NCI-H2171 treated with DMSO at 0.1 percent for 48 hours (cell line): ENCODE results near the gene APLP2.
"Not testable (repeated sequence)": the region's sequence is repeated elsewhere in the genome, so short reads cannot be mapped to it uniquely, and the experiment has no call there.

Experiments used
- DNase-seq: peaks from one replicate; lab custom pipeline; 2025; lab: John Stamatoyannopoulos, UW

APLP2 gene

DNA sequence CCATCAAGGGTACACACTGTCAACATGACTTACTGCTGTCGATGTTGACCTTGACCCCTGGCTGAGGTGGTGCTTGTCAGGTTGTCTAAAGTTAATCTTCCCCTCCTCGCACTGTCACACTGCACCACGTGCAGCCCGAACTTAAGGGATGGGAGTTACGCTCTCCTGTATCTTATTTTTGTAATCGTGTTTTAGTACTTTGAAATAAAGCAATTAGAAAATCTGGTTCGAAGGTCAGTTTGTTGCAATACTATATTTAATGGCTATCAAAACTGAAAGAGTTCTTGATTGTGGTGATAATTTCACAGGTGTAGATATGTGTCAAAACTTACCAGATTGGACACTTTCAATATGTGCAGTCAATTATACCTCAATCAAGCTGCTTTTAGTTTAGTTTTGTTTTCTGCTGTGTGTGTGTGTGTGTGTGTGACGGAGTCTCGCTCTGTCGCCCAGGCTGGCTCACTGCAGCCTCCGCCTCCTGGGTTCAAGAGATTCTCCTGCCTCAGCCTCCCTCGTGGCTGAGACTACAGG is 79.2 kb downstream of the APLP2 start:
- no peak for DNase-seq

DNA sequence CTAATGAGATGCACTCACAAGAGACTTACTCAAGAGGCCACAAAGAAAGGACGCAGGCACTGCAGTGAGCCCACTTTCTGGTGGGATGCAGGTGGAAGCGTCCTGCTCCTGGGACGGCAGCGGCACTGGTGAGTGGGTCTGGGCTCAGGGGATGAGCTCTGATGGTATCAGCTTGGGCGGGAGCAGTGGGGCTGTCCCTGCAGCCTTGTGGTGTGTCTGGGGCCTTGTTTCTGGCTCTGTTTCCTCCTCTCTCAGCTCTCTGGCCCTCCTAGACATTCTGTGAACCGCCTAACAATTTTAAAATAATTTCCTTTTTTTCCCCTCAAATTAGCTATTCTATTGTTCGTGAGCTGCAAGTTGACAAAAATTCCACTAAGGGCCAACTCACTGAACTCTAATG is 81.1 kb downstream of the APLP2 start:
- no peak for DNase-seq

- no peak for DNase-seq
Observed at GRCh38 chr11:130151196-130151595, 81.5 kb downstream of the APLP2 start.

- DNase-seq = no peak
Observed at GRCh38 chr11:130156108-130157022, 86.7 kb downstream of the APLP2 start.

DNA sequence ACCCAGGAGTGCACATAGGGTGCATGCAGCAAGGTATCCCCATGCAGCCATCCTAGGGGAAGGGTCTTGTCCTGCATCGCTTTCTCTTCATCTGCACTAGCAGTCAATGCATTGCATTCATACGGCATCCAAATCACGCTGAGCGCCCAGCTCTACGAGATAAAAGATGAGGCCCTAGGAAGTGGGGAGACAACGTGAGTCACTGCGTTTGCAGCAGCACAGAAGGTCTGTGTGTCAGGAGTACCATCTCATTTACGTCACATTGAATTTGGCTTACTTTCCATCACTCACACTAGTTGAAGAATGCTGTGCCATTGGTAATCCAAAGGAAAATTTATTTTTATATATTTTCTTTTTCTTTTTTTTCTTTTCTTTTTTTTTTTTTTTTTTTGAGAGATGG is 87.4 kb downstream of the APLP2 start:
- DNase-seq = no peak

GRCh38 chr11:130157840-130158239 is 88.1 kb downstream of the APLP2 start:
- no peak for DNase-seq

DNA sequence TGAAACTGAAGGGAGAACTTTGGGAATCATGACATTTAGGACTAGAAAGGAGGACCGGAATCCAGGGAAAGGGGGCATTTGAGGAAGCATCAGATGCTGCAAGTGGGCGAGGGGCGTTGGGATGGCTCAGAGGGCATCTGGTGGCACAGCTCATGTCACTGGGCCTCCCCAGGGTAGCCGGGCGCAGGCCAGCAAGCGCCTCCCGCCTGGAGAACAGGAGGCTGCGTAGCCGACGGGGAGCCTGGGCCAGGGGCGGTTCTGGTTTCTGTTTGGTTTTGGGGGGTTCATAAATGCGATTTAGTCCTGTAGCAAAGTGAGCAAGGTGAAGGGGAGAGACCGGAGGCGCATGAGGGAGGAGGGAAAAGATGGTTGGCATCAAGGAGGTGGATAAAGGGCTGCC is 89.4 kb downstream of the APLP2 start:
- no peak for DNase-seq

GRCh38 chr11:130159657-130160497 is 90.2 kb downstream of the APLP2 start, which contains the start of gene ST14:
Gene ST14, plus strand, starts transcription at chr11:130159782. Its CDS starts 198 bp downstream, at chr11:130159980.
- peak; percentile 26 for DNase-seq

DNA sequence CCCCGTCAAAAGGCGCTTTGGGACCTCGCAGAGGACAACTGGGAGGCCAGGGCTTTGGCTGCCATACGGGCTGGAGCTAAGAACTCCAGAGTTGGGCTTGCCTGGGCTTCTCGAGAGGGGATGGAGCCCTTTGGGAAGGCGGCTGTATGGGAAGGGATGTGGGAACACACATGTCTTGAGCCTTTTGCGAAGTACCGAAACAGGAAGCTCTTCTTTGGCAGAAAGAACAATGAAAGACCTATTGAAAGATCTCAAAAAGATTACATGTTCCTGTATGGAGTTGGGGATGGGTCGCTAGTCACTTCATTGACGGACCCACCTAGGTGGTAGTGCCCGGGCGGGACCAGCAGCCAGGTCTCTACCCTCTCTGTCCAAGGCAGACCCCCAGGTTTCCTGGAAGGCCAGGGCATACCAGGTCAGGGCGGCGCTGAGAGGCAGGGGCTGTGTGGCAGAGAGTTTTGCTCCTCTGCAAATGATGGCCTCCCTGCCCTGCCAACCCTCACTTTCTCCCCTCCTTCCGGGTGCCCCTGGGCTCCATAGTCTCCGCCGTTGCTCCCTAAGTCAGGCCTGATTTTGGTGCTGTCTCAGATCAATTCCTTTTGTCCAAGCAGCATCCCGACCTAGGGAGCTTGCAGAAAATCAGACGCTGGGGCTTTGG is 90.9 kb downstream of the APLP2 start:
- DNase-seq = no peak

- DNase-seq = no peak
Observed at GRCh38 chr11:130161441-130162145, 91.9 kb downstream of the APLP2 start.

- no peak for DNase-seq
Observed at GRCh38 chr11:130162733-130163132, 93.0 kb downstream of the APLP2 start.

DNA sequence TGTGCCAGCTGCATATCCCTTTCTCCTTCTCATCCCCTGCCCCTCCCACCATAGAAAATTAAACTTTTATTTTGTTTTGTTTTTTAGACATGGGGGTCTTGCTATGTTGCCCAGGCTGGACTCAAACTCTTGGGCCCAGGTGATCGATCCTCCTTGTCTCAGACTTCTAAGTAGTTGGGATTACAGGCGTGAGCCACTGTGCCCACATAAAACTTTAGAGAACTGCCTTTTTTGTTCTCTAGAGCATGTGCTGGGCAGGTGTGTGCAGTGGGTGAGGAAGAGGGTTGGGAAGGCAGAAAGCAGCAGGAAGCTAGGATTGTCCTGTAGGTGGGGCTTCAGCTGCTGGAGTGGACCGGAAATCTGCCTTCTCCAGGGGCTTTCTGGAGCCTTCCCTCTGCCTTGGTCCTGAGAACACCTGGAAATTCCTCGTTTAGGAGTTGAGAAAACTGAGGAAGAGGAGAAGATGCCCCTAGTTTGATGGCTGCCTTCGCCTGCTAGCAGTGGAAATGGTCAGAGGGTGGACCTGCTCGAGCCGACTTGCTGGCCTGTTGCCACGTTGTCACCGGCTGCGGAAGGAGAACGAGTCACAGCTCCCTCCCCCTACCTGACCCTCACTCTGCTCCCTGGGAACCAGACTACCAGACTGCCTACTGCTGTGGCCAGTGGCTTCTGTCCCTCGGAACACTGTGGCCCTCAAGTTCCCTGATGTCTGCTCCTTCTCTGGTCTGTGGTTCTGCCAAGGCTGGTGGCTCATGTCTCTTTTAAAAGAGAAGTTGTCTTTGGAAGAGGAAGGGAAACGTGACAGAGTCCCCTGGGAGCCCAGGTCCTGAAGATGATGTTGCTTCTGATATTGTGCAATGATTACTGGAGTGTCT is 93.9 kb downstream of the APLP2 start:
- no peak for DNase-seq

DNA sequence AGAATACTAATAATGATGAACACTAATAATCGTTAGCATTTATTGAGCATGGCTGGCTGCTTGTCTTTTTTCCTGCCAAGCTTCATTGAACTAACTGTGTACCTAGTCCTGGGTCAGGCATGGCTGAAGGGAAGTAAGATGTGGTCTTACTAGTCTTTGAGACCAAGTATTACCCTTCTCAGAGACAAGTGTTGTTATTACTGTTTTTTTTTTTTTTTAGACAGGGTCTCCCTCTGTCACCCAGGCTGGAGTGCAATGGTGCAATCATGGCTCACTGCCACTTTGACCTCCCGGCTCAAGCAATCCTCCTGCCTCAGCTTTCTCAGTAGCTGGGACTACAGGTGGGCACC is 94.5 kb downstream of the APLP2 start:
- no peak for DNase-seq

GRCh38 chr11:130165601-130166456 is 96.1 kb downstream of the APLP2 start:
- DNase-seq = no peak

GRCh38 chr11:130166457-130166784 is 96.7 kb downstream of the APLP2 start:
- peak; percentile 71 for DNase-seq

DNA sequence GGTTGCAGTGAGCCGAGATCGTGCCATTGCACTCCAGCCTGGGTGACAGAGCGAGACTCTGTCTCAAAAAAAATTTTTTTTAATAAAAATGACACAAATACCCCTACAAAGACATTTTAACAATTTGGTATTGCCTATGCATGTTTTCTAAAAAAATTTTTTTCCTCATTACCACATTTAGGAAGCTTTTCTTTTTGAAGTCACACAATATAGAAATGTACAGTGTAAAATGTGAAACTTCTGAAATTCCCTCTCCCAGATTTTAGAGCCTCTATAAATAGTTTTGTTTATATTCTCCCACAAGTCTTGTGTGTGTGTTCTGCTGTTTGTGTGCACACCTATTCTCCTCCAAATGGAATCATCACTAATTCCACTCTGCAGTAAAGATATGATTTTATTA is 97.5 kb downstream of the APLP2 start:
- no peak for DNase-seq

DNA sequence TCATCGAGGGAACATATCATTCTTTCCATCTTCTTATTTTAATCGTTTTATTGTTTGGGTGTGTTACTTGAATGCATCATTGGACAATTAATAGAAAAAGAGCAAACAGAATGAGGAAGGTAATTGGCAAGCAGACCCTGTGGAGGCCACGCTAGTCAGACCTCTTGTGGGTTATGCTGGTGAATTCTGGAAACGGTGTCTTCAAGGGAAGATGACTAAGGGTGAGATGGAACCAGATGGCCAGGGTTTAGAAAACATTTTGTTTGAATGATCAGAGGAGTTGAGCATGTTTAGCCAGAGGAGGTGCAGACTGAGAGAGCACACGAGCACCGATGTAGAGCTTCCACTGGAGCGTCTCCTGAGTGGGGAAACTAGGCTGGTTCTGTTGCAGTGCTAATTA is 98.4 kb downstream of the APLP2 start:
- no peak for DNase-seq

DNA sequence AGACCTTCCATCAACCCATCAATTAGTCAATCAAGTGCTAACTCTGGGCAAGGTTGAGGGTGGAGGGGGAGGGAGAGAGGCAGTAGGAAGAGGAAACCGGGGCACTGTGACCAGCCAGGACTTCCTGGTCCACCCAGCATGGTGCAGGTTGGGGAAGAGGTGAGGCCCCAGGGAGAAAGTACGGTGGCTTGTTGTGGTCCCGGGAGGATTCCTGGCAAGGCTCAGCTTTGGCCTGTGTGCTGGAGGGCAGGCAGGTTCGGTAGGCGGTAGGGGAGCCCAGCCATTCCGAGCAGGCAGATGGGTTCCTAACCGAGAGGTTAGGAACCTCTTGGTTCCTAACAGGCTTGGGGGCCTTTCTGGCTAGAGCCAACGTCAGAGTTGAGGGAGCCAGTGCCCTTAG is 100.7 kb downstream of the APLP2 start:
- DNase-seq = no peak

GRCh38 chr11:130171534-130171933 is 101.8 kb downstream of the APLP2 start:
- DNase-seq = no peak

GRCh38 chr11:130172001-130172400 is 102.3 kb downstream of the APLP2 start:
- not testable (repeated sequence) for DNase-seq
